ENCODE measurements around the gene ARMC2. TPM values are rescaled to one million over a fixed set of nuclear protein-coding genes. Genes with fewer than 3 reads are reported as not detected.
"Not testable (repeated sequence)": the region's sequence is repeated elsewhere in the genome, so short reads cannot be mapped to it uniquely, and the experiment has no call there.

Gene ARMC2, protein sequence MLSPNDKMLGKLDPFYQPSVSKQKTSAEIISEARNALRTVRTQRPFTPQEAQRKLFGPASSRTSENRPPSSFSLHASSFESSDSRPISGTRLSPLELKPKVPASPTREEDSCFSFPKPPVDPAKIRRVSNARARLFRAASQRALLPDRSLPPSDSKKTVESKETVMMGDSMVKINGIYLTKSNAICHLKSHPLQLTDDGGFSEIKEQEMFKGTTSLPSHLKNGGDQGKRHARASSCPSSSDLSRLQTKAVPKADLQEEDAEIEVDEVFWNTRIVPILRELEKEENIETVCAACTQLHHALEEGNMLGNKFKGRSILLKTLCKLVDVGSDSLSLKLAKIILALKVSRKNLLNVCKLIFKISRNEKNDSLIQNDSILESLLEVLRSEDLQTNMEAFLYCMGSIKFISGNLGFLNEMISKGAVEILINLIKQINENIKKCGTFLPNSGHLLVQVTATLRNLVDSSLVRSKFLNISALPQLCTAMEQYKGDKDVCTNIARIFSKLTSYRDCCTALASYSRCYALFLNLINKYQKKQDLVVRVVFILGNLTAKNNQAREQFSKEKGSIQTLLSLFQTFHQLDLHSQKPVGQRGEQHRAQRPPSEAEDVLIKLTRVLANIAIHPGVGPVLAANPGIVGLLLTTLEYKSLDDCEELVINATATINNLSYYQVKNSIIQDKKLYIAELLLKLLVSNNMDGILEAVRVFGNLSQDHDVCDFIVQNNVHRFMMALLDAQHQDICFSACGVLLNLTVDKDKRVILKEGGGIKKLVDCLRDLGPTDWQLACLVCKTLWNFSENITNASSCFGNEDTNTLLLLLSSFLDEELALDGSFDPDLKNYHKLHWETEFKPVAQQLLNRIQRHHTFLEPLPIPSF
- 5.2 TPM for total RNA-seq

DNA sequence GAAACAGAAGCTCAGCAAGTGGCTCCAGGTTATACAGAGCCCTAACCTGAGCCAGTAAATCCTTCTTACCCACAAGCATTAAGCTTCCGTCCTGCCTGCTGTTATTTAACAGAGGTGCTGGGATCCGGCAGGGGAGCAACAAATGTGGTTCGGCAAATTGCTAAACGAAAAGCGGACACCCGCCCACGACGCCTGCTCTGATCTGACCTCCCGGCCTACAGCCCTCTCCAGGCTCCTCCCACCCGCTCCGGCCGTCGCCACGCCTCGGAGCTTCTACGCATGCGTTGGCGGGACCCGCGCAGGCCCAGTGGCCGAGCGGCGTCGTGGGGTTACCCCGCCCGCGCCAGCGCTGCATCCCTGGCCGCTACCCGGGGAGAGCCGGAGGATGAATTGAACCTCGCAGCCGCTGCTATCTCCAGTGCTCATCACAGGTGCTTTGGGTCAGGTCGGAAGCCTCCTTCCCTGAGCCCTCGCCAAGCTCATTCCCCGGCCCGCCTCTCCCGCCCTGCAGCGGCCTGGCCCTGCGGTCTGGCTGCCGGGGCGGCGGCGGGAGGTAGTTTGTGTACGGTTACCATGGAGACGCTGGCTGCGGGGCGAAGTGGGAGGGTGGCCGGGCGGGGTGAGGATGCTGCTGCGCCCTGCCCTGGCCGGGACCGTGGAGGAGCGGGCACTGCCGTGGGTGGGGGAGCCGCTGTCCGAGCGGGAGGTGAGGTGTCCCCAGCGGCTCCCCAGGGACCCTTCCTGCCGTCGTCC is at the start of gene ARMC2:
ARMC2 (plus strand) TSS at position 307 of the 753 bp plus-strand sequence. CDS start 5,846 bp downstream, outside the sequence.
- peak; percentile 60 for DNase-seq

DNA sequence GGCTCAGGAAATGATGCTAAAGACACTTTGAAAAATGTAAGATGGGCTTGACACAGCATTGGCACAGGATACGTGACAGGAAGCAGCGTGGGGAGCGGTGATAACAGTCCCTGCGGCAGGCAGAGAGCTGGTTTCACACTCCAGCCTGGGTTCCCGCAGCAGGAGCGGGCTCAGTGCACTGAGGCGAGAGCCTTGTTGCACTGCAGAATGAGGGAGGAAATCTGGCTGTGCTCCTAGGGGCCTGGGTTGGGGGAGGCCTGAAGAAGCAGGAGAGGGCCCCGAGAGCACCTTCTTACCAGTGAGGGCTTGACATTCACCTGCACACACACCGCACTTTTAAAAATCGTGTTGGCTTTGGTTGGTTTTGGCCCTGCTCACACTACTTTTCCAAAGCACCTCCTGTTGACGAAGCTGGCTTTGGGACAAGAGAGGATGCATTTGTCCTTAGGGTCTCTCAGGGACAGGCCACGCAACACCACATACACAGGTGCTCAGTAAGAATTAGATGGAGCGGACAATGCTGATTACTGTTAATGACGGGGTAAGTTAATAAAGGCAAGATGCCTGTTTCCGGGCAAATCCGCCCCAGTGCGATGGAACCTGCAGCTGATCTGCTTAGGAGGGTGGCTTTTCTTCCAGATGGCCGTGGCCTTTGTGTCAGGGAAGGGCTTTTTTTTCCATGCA is 49.4 kb upstream of the ARMC2 start:
- no peak for DNase-seq

DNA sequence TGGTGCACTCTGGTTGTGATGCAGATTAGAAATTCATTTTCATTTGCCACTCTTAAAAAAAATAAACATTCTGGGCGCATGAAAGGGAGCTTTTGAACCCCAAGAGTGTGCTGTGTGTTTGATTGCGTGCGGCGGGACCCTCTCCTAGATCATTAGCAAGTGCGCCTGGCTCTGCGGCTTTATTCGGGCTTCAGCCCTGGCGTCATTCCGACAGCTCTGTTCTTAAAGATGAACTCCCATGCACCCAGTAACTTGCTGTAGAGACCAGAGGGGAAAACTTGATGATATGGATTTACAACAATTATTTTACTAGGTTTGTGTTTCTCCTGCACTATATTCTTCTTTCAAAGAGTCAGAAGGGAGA is 48.9 kb upstream of the ARMC2 start:
- DNase-seq, result no peak

DNA sequence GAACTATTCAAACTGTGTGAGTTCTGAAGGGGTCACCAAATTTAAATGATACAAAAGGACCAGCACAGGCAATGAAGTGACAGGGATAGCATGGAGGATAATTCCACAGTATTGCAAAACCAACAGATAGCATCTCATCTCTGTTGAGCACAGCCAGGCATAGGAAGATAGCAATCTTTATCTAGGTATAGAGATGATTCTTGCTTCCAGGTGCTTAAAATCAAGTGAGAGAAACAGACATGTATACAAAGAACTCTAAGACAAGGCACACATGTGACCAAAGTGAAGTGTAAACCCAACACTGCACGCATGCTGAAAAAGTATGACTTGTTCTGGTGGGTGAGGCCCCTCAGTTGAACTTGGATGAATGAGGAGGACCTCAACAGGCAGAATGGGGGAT is 48.4 kb upstream of the ARMC2 start:
- no peak for DNase-seq

DNA sequence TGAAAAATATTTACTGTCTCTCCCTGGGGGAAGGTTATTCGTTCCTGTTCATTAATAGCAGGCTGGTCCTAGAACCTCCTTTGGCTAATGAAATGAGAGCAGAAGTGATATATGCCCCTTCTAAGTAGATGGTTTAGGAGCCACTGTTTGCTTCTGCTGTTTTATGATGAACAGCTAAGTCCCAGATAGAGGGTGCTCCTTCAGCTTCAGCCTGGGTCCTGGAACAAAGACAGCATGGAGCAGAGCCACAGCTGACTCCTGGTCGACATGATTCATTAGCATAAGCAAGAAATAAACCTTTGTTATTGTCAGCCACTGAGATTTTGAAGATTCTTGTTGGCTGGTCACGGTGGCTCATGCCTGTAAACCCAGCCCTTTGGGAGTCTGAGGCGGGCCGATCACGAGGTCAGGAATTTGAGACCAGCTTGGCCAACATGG is 47.8 kb upstream of the ARMC2 start:
- no peak for DNase-seq

DNA sequence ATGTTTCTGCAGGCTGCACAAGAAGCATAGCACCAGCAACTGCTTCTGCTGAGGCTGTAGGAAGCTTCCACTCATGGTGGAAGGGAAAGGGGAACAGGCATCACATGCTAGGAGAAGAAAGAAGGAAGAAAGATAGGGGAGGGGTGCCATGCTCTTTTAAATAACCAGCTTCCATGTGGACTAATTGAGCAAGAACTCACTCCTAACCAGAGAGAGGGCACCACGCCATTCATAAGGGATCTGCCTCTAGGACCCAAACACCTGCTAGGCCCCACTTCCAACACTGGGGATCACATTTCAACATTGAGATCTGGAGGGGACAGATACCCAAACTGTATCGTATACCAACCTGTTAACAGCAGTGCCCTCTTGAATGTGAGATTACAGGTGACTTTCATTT is 46.9 kb upstream of the ARMC2 start:
- no peak for DNase-seq

DNA sequence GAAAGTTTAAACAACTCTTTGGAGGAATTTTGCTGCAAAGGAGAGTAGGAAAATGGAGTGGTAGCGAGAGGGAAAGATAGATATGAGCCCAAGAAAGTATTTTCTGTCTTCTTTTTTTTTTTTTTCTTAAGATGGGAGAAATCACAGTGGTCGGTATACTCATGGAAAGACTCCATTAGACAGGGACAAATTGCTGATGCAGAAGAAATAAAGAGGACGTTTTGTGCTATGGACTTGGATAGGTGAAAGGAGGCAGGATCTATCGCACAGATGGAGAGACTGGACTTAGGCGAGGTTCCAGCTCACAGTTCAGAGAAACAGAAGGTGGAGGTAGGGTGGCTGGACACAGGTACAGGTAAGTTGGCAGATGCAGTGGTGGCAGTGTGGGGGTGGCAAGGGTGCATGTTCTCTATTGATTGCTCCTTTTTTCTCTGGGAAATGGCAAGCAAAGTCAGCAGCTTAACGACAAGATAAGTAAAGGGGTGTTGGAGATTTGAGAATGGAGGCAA is 44.2 kb upstream of the ARMC2 start:
- DNase-seq, result no peak

DNA sequence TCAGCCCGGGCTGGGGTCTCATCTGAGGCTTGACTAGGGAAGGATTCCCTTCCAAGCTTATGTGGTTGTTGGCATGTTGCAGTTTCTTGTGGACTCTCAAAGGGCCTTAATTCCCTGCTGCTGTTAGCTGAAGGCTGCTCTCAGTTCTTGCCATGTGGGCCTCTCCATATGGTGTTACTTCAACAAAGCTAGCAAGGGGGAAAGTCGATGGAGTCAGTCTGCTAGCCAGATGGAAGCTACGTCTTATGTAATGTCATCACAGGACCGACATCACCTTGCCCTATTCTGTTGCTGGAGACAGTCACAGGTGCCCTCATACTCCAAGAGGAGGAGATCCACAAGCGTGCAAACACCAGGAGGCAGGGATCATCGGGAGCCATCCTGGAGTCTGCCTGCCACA is 43.3 kb upstream of the ARMC2 start:
- DNase-seq, result no peak

DNA sequence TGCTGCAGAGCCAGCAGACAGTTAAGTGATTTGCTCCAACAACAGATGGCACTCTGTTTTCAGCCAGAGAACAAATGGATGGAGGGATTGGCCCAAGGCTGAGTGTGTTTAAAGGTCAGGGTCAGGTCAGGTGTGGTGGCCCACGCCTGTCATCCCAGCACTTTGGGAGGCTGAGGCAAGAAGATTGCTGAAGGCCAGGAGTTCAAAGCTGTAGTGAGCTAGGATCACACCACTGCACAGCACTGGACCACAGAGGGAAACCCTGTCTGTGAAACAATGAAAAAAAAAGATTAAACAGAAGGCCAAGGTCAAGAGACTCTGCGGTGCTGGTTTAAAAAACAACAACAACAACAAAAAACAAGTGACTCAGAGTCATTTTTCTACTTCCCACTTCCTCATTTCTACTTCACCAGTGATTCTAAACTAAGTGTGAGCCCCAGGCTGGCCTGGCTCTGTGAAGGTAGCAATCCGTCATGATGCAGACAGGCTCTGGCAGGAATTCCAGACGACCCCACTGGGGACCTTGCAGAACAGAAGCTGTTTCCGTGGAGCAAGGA is 42.5 kb upstream of the ARMC2 start:
- DNase-seq, result no peak

DNA sequence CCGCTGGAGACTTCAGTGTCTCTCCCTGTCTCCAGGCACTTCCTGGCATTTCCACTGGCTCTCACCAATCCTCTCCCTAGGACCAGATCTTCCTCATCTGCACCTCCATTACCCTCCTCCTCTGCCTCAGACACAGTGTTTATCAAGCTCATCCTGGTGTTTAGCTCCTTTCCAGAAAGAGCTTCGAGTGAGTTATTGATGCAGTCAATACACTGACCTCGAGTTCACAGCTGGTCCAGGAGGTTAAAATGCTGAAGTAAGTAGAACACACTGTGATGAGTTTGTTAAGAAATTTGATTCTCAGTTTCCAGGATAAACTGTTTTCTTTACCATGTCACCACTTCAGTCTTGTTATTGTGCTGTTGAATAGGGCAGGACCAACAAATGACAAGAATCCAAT is 42.1 kb upstream of the ARMC2 start:
- no peak for DNase-seq

DNA sequence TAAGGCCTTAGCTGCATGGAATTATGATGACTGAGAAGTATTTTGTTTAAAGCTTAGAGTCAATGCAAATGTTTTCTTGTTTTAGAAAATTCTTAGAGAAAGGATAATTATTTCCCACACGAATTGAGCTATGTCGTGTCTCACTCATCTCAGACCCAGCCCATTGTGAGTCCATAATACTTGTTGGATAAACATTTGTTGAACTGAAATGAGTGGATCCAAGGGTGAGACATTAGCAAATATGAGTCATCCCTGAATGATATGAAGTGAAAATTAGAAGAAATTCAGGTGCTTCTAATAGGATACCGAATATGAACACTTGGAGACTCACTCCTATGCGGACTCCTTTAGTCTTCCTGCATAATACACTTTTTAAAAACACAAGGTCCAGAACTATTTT is 41.6 kb upstream of the ARMC2 start:
- DNase-seq, result no peak

DNA sequence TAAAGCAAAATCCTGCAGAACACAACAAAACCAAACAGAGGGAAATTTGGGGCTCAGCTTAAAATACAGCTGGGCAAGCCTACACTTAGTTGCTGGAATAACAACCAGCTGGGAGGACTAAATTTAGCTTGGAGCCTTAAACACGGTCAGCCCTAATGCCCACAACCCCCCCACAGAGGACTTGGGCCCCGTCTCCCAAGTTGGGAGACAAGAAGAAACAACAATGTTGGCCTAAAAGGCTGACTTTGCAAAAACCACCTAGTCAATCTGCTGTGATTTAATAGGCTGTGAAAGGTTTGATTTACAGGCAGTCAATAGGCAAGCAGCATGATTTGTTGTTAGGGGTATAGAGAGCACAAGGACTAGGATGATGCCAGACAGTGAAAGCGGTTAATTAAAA is 40.3 kb upstream of the ARMC2 start:
- no peak for DNase-seq

DNA sequence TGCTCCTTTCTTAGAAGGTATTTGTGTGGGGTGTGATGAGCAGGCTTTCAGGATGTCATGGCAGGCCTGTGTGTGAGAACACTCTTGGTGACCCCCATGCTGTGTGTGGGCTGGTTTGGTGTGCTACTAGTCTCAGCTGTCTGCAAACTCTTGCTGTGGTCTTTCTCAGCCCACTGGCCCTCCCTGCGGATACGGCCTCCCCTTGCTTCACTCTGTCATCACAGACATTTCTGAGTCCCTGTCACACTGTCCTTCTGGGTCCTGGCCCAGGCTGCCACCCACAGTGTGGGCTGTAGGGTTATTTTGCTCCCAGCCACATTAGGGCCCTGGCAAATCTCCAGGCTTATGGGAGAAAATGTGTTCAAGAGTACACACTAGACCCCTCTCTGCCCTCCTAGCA is 39.0 kb upstream of the ARMC2 start:
- DNase-seq, result no peak

DNA sequence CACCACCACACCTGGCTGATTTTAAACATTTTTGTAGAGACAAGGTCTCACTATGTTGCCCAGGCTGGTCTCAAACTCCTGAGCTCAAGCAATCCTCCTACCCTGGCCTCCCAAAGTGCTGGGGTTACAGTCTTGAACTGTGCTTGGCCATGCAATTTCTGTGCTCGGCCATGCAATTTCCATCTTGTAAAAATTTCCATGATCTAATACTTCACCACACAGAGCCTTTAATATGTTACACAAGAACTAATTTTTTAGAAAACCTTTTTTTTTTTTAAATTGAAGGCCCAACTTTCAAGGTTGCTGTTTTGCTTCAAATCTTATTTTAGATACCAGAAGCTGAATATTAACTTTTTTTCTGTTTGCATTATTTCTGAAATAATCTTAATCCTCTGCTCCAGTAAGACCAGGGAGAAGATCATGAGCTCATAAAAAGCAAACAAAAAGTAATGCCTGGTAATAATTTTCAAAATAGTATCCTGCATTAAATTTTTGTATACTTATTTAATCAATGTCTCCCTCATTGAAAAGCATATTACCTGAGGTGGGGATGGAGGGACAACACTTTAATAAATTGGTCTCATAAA is 38.1 kb upstream of the ARMC2 start:
- no peak for DNase-seq

DNA sequence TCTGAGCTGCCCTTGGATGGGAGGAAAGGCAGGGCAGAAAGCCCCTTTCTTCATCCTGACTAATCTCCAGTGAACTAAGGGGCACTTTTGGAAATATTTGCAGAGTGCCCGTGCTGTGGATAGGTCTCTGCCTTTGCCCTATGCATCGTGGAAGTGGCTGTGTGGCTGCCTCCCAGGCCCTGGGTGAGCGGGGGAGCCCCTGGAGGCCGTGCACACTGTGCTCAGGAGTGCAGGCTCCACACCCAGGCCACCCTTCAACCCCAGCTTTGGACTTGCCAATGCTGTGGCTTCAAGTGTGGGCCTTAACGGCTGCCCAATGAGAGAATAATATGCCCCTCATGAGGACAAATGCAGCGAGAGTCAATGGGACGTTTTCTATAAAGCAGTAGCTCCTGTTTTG is 36.7 kb upstream of the ARMC2 start:
- no peak for DNase-seq

DNA sequence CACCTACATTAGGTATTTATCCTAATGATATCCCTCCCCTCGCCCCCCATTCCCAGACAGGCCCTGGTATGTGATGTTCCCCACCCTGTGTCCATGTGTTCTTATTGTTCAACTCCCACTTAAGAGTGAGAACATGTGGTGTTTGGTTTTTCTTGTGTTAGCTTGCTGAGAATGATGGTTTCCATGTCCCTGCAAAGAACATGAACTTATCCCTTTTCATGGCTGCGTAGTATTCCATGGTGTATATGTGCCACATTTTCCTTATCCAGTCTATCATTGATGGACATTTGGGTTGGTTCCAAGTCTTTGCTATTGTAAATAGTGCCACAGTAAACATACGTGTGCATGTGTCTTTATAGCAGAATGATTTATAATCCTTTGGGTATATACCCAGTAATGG is 35.0 kb upstream of the ARMC2 start:
- not testable (repeated sequence) for DNase-seq

DNA sequence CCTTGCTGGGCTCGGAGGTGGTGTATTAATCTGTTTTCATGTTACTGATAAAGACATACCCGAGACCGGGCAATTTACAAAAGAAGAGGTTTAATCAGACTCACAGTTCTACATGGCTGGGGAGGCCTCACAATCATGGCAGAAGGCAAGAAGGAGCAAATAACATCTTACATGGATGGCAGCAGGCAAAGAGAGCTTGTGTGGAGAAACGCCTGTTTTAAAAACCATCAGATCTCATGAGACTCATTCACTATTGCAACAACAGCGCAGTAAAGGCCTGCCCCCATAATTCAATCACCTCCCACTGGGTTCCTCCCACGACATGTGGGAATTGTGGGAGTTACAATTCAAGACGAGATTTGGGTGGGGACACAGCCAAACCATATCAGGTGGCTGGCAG is 30.9 kb upstream of the ARMC2 start:
- DNase-seq, result not testable (repeated sequence)

DNA sequence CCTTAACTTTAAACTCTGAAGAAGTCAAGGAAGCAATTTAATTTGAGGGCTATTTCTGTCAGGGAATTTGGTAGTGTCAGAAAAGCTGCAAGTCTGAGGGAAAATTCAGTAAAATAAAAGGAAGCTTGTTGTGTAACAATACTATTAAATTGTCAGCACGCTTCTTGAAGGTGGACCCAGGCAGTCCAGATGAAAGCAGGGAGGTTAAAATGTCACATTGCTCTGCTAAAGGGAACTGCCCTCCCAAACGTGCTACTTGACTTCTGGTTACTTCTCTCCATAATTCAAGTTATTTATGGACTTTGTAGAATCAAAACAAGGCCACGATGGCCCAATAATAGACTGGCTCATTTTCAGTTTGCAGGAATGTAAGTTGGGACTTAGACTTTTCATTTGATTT is 28.2 kb upstream of the ARMC2 start:
- DNase-seq, result no peak

DNA sequence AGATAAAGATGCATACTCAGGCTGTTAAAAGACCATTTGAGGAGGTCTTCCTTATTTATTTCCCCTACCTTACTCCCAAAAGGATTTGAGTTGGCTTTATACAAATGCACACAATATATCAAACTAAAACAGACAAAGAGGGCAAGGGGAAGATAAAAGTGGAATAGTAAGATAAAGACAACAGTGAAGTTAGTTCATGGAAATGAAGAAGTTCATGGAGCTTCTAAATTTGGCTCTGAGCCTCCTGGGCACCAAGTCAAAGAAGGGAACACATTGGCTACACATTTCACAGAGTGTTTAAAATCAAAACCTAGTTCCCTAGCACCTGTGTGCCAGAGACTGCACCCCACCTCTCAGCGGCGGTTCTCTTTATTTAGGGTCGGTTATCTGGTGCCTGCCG is 25.8 kb upstream of the ARMC2 start:
- no peak for DNase-seq

DNA sequence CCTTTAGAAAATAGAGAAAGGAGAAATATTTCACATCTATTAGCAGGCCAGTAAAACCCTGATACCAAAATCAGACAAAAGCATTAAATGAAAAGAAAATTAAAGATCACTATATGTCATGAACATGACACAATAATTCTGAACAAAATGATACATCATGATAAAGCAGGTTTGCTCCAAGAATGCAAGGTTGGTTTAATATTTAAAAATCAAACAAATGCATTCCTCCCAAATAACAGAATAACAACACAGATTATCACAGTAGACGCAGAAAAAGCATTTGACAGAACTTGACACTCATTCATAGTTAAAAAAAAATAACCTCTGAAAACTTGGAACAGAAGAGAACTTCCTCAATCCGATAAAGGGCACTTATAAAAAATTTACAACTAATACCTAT is 22.9 kb upstream of the ARMC2 start:
- DNase-seq, result no peak

DNA sequence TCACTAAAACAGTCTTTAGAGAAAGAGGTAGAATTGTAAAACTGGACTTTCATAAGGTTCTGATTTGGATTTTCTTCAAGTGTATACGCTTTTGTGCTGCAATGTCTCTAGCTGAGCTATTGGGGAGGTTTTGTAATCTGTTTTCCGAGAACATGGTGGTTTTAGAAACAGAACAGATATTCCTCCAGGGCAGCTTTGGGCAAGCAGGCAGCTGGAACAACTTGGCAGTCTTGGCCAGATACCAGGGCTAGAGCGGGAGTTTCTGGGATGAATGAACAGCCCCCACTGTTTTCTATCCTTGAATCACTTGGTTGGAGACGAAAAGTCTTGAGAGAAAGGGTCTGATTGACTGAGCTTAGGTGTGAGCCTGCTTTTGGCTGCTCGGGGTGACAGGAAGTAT is 17.1 kb upstream of the ARMC2 start:
- no peak for DNase-seq
